Duodenal mucosa (tissue), 2 donors: ENCODE results near the gene TLCD5.
A peak's percentile ranks its signal among the peaks of the same experiment; 100 is the strongest.

Experiments
- H3K27ac ChIP-seq: one replicate; pipeline ENCODE4 v1.7.0; 2013; ENCODE audit warnings: low read depth, low read length
- H3K27me3 ChIP-seq, 2 donors: one replicate each; pipeline ENCODE4 v1.7.0; 2013; ENCODE audit warnings: low read length in 2 of 2, control low read depth in 1 of 2; ENCODE audit not compliant: insufficient read depth in 2 of 2, control insufficient read depth in 1 of 2
- H3K36me3 ChIP-seq, 2 donors: one replicate each; pipeline ENCODE4 v1.7.0; 2013; ENCODE audit warnings: low read length in 2 of 2, control low read depth in 1 of 2; ENCODE audit not compliant: insufficient read depth in 2 of 2, control insufficient read depth in 1 of 2
- H3K4me1 ChIP-seq, 2 donors: one replicate each; pipeline ENCODE4 v1.7.0; 2013; ENCODE audit warnings: low read length in 2 of 2, control low read depth in 1 of 2; ENCODE audit not compliant: insufficient read depth in 2 of 2, control insufficient read depth in 1 of 2
- H3K4me3 ChIP-seq, 2 donors: one replicate each; pipeline ENCODE4 v1.7.0; 2013; ENCODE audit warnings: low read length in 2 of 2, low read depth in 1 of 2
- H3K9ac ChIP-seq, 2 donors: one replicate each; pipeline ENCODE4 v1.7.0; 2013; ENCODE audit warnings: low read length in 2 of 2, low read depth in 1 of 2
- H3K9me3 ChIP-seq, 2 donors: one replicate each; pipeline ENCODE4 v1.7.0; 2013; ENCODE audit warnings: low read length in 2 of 2, control low read depth in 1 of 2; ENCODE audit not compliant: control insufficient read depth in 1 of 2

Gene TLCD5

DNA sequence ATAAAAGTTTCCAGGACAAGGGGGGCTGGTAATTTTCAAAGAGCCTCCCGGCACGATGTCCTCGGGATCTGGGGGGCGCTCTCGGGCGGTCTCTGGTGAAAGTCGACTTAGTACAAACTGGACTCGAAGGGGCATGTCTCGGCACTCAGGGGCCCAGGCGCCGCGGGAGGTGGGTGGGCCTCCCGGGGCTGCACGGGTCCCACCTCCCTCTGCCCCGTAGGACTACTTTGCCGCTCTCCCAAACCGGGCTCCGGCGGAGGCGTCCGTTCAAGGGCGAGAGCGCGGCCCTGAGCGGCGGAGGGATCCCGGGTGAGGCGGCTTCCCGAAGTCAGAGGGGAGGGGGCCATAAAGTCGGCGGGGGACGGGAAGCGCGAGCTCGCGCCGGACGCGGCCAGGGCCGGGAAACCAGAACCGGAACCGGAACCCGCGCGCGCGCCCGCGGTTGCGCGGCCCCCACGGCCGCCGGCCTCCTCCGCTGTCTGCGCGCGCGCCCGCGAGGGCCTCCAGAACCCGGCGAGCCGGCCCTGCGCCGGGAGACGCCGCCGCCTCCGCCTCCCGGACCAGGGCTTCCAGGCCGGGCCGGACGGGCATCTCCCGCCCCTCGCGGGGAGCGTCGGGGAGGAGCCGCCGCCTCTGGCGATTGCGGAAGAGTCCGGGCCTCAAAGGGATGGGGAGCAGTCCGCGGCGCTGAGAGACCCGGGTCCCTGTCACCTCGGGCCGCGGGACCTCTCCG, 11.0 kb downstream of the TLCD5 start, which contains the start of gene ARHGEF12:
Gene ARHGEF12, plus strand, starts transcription at position 506 of the 733 bp plus-strand sequence. CDS start 831 bp downstream, outside the sequence.
- Histone ChIP-seq H3K27ac (peak within 1 kb of the TSS; percentile 78), H3K9me3 (no peaks in the 10 kb centered on the region), H3K4me1 (peaks cover 27 to 31% of the 10 kb centered on the region in 2 donors), H3K9ac (peak within 1 kb of the TSS; percentile 90 to 91), H3K27me3 (peaks cover 0 to 4% of the 10 kb centered on the region in 2 donors), H3K4me3 (peak within 1 kb of the TSS; percentile 91 to 99), H3K36me3 (no peaks in the 10 kb centered on the region)

DNA sequence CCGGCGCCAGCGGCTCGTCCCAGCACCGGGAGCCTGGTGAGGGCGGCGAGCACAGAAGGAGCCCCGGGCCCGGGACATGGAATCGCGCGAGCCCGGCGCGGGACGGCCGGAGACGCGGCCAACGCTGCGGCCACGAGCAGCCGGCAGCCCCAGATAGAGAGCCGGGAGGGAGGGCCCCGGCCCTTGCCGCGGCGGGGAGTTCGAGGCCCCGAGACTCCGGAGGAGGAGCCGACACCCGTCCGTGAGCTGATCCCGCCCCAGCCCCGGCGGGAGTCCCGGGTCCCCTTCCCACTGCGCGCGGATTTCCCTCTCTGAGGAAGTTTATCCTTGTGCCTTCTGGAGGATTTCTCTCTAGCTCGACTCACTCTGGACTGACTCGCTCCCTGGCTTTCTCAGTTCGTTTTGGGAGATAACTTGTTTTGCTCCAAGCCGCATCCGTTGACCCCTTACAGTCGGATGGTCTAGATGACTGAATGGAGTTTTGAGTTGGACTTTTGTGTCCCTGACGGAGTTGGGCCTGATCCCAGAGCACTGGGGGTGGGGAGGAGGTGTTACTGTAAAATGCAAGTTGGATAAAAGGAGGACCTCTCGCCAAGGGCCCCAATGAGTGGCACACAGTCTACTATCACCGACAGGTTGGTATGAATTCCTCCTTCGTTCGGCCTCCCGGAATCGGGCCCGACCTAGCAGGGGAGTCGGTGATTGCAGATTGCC, 11.7 kb downstream of the TLCD5 start:
- peaks cover 0 to 4% of the 10 kb centered on the region in 2 donors for H3K27me3 ChIP-seq
- H3K27ac ChIP-seq, result peak overlapping the region; percentile 78
- H3K9me3 ChIP-seq, result no peaks in the 10 kb centered on the region
- H3K4me3 ChIP-seq, result peak overlapping the region; percentile 91 to 99
- peaks cover 31 to 32% of the 10 kb centered on the region in 2 donors for H3K4me1 ChIP-seq
- peak overlapping the region; percentile 90 to 91 for H3K9ac ChIP-seq
- H3K36me3 ChIP-seq, result no peaks in the 10 kb centered on the region

DNA sequence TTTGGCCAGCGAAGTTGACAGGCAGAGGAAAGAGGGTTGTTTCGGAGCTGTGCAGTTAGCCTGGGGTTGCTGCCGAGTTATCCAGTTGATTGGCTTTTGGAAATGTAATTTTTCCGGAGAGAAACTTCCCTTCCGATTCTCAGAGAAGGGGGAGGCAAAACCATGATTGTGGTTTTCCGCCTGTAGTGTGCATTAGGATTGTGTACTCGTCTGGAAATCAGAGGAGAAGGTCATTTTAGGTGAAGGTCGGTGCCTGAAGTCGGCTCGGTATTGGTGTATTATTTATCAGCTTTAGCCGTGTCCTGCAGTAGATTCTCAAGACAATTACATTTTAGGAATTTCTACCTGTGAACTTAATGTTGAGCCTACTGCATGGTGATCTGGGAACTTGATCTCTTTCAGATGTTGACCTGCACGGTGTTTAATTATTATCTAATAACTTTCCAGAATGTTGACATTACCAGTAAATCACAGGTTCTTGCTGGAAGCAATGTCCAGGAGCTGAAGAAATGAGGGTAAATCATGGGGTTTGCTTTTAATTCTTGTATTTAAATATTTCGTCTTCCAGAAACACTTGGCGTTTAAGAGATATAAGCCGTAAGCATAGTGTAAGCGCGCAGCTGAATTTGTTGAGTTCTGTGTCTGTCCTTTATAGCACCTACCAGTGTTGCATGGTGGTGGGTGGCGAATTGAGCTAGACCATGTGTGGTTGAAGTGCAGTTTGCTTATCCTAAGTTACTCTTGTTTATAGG, 12.4 kb downstream of the TLCD5 start:
- H3K27ac ChIP-seq, result peak overlapping the region; percentile 78
- peak overlapping the region; percentile 91 to 99 for H3K4me3 ChIP-seq
- H3K9me3 ChIP-seq, result no peaks in the 10 kb centered on the region
- H3K4me1 ChIP-seq, result peaks cover 31 to 32% of the 10 kb centered on the region in 2 donors
- peak overlapping the region; percentile 90 to 91 for H3K9ac ChIP-seq
- H3K27me3 ChIP-seq, result peaks cover 0 to 4% of the 10 kb centered on the region in 2 donors
- H3K36me3 ChIP-seq, result no peaks in the 10 kb centered on the region

DNA sequence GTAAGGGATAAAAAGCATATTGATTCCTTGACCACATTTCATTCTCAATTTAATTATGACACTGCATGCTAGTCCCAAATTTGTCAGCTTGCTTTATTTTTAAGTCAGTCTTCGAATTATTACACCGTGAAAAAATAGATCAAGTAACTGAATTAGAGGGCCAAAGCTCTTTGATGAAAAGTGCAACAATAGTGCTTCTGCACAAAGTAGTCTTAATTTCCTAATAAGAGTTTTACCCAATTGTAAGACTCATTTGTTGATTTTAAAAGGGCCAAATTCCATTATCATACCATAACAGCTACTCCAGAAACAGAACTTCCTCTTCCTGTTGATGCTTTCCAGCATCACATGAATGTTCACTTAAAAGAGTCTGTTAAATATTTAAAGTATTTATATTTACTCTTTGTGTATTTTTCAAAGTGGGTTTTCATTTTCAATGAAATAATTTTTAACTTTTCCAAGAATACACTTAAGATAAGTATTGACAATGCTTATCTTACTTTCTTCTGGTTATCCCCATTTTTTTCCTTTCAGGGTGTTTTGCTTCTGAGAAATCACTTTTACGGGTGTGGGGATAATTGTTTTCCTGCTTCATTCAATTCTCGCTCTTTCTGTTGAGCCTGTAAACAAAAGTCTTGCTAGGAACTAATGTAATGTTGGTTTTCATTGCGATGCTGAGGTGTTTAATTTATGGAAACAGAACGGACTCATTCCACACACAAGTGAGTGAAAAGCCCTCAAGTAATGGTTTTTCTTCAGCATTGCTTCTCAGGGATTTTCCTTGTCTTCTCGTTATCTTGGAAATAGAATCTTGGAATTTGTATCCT, 13.2 kb downstream of the TLCD5 start:
- H3K36me3 ChIP-seq, result no peaks in the 10 kb centered on the region
- peak overlapping the region; percentile 90 to 91 for H3K9ac ChIP-seq
- H3K4me1 ChIP-seq, result peaks cover 33 to 35% of the 10 kb centered on the region in 2 donors
- H3K27ac ChIP-seq, result peak overlapping the region; percentile 26
- peak overlapping the region; percentile 91 to 99 for H3K4me3 ChIP-seq
- no peaks in the 10 kb centered on the region for H3K9me3 ChIP-seq
- H3K27me3 ChIP-seq, result peaks cover 0 to 4% of the 10 kb centered on the region in 2 donors

DNA sequence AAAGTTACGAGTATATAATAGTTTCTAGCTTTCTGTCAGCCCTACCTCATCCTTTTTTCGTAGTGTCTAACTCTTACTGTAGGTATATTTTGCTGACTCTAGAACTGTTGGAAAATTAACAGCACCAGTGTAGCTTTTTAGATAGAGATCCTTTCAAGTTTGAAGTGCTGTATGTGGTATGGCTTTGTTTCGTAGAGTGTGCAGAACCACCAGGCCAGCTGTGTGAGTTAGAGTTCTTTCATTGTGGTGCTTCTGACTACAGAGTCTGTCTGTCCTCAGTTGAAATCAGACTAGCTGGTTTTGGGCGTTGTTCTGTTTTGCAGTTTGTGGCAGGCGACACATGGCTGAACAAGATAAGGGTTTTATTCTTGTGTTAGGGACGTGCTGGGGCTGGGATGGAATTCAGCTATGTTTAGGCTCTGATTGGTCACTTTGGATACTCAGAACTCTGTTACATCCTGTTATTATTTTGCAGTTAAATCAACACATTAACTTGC, 14.3 kb downstream of the TLCD5 start:
- peak overlapping the region; percentile 26 to 29 for H3K4me3 ChIP-seq
- no peaks in the 10 kb centered on the region for H3K9me3 ChIP-seq
- peak overlapping the region; percentile 30 to 64 for H3K9ac ChIP-seq
- H3K4me1 ChIP-seq, result peaks cover 41 to 44% of the 10 kb centered on the region in 2 donors
- peaks cover 0 to 4% of the 10 kb centered on the region in 2 donors for H3K27me3 ChIP-seq
- no peaks in the 10 kb centered on the region for H3K36me3 ChIP-seq
- no peak overlapping the region for H3K27ac ChIP-seq

- Histone ChIP-seq H3K4me1 (peaks cover 41 to 46% of the 10 kb centered on the region in 2 donors), H3K27ac (no peak overlapping the region), H3K9me3 (no peaks in the 10 kb centered on the region), H3K27me3 (peaks cover 0 to 4% of the 10 kb centered on the region in 2 donors), H3K9ac (no peak overlapping the region), H3K36me3 (no peaks in the 10 kb centered on the region), H3K4me3 (no peak overlapping the region)
Measured at GRCh38 chr11:120340529-120340928, 15.4 kb downstream of the TLCD5 start.

DNA sequence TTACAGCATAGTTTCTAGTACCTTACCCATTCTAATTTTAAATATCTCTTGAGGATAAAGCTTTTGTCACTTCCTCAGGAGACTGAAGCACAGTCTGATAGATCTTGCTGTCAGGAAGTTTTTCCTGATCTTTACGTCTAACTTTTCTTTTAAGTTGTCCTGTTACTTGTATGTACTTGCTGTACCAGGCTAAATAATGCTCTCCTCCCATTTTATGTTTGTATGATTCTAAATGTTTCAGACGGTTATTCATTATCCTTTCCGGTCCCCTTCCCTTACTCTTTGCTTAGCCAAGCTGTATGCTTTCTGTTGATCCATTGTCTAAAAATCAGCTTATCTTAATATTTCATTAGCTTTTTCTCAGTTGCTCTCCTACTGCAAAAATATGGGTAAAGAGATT, 17.1 kb downstream of the TLCD5 start:
- Histone ChIP-seq H3K27ac (no peak overlapping the region), H3K27me3 (peaks cover 0 to 4% of the 10 kb centered on the region in 2 donors), H3K4me3 (no peak overlapping the region), H3K4me1 (peaks cover 48 to 55% of the 10 kb centered on the region in 2 donors), H3K36me3 (no peaks in the 10 kb centered on the region), H3K9ac (no peak overlapping the region), H3K9me3 (no peaks in the 10 kb centered on the region)

DNA sequence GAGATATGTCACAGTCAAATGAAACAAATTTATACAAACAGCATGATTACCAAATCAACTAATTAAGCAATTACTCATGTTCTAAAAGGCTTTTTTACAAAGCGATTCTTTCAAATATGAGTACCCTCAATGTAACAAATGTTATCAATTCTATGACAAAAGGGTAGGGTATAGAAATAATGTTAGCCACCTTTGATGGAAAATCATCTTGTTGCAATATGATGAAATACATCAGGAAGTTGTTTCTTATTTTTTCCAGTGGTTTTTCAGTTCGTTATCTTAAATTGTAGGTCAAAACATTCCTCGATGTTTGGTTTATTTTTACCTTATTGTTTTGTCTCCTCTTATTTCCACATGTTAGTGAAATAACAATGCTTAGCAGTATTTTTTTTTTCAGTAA, 17.6 kb downstream of the TLCD5 start:
- H3K27ac ChIP-seq, result no peak overlapping the region
- H3K9ac ChIP-seq, result no peak overlapping the region
- peaks cover 46 to 57% of the 10 kb centered on the region in 2 donors for H3K4me1 ChIP-seq
- H3K9me3 ChIP-seq, result no peaks in the 10 kb centered on the region
- H3K4me3 ChIP-seq, result no peak overlapping the region
- H3K27me3 ChIP-seq, result peaks cover 0 to under 1% of the 10 kb centered on the region in 2 donors
- no peaks in the 10 kb centered on the region for H3K36me3 ChIP-seq

DNA sequence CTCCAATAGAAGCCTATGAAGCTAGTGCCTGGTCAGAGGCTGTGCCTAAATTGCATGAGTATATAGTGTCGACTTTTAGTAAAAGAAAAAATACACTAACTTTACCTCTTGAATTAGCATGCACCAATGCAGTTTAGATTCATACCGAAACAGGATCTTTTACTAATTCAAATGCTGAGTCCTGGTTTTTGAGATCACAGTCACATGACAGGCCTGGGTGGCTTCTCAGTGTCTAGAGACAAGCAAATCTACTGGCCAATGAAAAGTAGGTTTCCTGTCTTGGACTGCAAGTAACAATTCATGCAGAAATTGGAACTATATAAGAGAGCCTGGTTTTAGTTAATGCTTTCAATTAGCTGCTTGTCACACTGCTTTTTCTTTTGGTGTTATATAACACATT, 18.3 kb downstream of the TLCD5 start:
- peaks cover 41 to 53% of the 10 kb centered on the region in 2 donors for H3K4me1 ChIP-seq
- H3K9ac ChIP-seq, result no peak overlapping the region
- no peaks in the 10 kb centered on the region for H3K9me3 ChIP-seq
- no peak overlapping the region for H3K27ac ChIP-seq
- H3K27me3 ChIP-seq, result no peaks in the 10 kb centered on the region
- H3K36me3 ChIP-seq, result no peaks in the 10 kb centered on the region
- H3K4me3 ChIP-seq, result no peak overlapping the region
